ENCODE results near the gene GALNT1.

DNA sequence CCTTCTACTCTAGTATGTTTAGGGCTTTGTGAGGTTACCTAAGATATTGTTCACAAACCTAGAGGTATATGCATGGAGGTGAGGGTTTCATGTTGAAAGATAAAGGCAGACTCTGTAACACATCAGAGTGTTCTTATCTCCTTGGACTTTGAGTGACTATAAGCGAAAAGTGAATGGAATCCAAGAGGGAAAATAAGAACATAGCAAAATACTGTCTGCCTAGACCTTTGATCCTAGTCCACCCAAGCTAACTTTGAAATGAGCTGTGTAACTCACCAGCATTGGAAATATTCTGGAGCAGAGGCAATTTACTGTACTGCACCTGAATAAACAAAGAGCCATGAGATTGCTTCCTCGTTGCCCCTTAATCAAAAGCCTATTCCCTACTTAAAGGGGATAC, 28.2 kb upstream of the GALNT1 start:
- TF ChIP-seq, protein P1, sequence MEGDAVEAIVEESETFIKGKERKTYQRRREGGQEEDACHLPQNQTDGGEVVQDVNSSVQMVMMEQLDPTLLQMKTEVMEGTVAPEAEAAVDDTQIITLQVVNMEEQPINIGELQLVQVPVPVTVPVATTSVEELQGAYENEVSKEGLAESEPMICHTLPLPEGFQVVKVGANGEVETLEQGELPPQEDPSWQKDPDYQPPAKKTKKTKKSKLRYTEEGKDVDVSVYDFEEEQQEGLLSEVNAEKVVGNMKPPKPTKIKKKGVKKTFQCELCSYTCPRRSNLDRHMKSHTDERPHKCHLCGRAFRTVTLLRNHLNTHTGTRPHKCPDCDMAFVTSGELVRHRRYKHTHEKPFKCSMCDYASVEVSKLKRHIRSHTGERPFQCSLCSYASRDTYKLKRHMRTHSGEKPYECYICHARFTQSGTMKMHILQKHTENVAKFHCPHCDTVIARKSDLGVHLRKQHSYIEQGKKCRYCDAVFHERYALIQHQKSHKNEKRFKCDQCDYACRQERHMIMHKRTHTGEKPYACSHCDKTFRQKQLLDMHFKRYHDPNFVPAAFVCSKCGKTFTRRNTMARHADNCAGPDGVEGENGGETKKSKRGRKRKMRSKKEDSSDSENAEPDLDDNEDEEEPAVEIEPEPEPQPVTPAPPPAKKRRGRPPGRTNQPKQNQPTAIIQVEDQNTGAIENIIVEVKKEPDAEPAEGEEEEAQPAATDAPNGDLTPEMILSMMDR (IDR thresholded peaks at IDR 0.05): no peak
- TF ChIP-seq EZH2 (IDR thresholded peaks at IDR 0.05): no peak
- TF ChIP-seq EZH2phosphoT487 (IDR thresholded peaks at IDR 0.05): no peak
